Measurements from ENCODE around the gene PKP2. TPM values are rescaled to one million over a fixed set of nuclear protein-coding genes. Genes with fewer than 3 reads are reported as not detected.

The PKP2 gene
- total RNA-seq, 1 experiment from 2014 or later: 5.3 TPM

DNA sequence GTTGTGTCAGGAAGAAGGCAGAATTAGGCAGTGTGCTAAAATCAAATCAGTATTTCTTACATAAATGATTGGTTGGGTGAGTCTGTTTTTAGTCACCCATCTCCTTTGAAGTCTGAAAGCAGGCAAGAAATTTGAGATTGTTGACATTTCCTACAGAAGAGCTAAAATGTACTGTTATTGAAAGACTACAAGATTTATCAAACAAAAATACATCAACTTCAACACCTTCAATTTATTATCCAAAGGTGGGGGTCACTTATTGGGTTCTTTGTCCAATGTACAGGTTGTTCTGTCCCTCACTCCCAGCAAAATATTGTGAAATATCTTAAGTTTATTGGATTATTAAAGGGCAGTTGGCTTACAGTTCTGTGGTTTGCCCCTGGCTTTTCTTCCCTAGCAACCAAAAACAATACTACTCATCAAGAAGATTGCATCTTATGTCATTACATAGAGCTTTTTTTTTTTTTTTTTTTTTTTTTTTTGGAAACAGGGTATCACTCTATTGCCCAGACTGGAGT lies 20.6 kb upstream of the PKP2 start:
- ChIA-PET POLR2A (ENCODE audit: low non-redundant PET) (no interaction called here), CTCF (no interaction called here)
- H3K9me3 ChIP-seq (ENCODE audit: low read depth, low read length, poor library complexity, severe bottlenecking): no peaks in the 10 kb centered on the region
- no TSS peak for BruUV-seq (replicated peaks)
- no peak overlapping the region for H3K4me3 ChIP-seq (ENCODE audit: low read depth, low read length, poor library complexity, severe bottlenecking)
- H3K27ac ChIP-seq (ENCODE audit: low read depth, low read length, poor library complexity, severe bottlenecking): no peak overlapping the region
- intact Hi-C loops (cut with micrococcal nuclease; ENCODE audit: unreplicated experiment): no loop called here
- no peak for DNase-seq (ENCODE audit: low spot score)
- TF ChIP-seq, protein P1, sequence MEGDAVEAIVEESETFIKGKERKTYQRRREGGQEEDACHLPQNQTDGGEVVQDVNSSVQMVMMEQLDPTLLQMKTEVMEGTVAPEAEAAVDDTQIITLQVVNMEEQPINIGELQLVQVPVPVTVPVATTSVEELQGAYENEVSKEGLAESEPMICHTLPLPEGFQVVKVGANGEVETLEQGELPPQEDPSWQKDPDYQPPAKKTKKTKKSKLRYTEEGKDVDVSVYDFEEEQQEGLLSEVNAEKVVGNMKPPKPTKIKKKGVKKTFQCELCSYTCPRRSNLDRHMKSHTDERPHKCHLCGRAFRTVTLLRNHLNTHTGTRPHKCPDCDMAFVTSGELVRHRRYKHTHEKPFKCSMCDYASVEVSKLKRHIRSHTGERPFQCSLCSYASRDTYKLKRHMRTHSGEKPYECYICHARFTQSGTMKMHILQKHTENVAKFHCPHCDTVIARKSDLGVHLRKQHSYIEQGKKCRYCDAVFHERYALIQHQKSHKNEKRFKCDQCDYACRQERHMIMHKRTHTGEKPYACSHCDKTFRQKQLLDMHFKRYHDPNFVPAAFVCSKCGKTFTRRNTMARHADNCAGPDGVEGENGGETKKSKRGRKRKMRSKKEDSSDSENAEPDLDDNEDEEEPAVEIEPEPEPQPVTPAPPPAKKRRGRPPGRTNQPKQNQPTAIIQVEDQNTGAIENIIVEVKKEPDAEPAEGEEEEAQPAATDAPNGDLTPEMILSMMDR (conservative IDR thresholded peaks at IDR 0.05; ENCODE audit: low read depth, low read length): no peak
- TF ChIP-seq EZH2 (IDR thresholded peaks at IDR 0.05; ENCODE audit: borderline replicate concordance, low read depth, low read length, poor library complexity, severe bottlenecking): no peak
- H3K36me3 ChIP-seq (ENCODE audit: insufficient read depth, low read length, poor library complexity, severe bottlenecking): no peaks in the 10 kb centered on the region
- no peaks in the 10 kb centered on the region for H3K4me1 ChIP-seq (ENCODE audit: insufficient read depth, low read length, poor library complexity, severe bottlenecking)
- no peaks in the 10 kb centered on the region for H3K27me3 ChIP-seq (replicated peaks; ENCODE audit: insufficient read depth, low read depth, low read length, poor library complexity)

DNA sequence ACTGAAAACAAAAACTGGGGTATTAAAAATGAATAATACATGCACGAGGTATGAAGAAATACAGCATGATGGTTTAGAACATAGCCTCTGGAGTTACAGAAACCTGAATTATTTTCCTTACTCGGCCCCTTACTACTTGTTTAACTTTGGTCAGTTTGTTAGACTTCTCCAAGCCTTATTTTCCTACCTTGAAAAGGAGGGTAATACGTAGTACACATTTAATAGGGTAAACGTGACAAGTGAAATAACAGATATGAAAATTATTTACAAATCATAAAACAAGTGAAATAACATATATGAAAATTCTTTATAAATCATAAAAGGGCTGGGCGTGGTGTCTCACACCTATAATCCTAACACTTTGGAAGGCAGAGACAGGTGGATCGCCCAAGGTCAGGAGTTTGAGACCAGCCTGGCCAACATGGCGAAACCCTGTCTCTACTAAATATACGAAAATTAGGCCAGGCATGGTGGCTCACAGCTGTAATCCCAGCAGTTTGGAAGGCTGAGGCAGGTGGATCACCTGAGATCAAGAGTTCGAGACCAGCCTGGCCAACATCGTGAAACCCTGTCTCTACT lies 11.4 kb upstream of the PKP2 start:
- ChIA-PET CTCF (no interaction called here), POLR2A (ENCODE audit: low non-redundant PET) (no interaction called here)
- no TSS peak for BruUV-seq (replicated peaks)
- Histone ChIP-seq H3K9me3 (ENCODE audit: low read depth, low read length, poor library complexity, severe bottlenecking) (no peaks in the 10 kb centered on the region), H3K4me1 (ENCODE audit: insufficient read depth, low read length, poor library complexity, severe bottlenecking) (no peaks in the 10 kb centered on the region), H3K36me3 (ENCODE audit: insufficient read depth, low read length, poor library complexity, severe bottlenecking) (no peaks in the 10 kb centered on the region), H3K27ac (ENCODE audit: low read depth, low read length, poor library complexity, severe bottlenecking) (no peak overlapping the region), H3K4me3 (ENCODE audit: low read depth, low read length, poor library complexity, severe bottlenecking) (no peak overlapping the region), H3K27me3 (replicated peaks; ENCODE audit: insufficient read depth, low read depth, low read length, poor library complexity) (no peaks in the 10 kb centered on the region)
- intact Hi-C loops (cut with micrococcal nuclease; ENCODE audit: unreplicated experiment): no loop called here
- TF ChIP-seq, protein P1 (conservative IDR thresholded peaks at IDR 0.05; ENCODE audit: low read depth, low read length): no peak
- no peak for DNase-seq (ENCODE audit: low spot score)

DNA sequence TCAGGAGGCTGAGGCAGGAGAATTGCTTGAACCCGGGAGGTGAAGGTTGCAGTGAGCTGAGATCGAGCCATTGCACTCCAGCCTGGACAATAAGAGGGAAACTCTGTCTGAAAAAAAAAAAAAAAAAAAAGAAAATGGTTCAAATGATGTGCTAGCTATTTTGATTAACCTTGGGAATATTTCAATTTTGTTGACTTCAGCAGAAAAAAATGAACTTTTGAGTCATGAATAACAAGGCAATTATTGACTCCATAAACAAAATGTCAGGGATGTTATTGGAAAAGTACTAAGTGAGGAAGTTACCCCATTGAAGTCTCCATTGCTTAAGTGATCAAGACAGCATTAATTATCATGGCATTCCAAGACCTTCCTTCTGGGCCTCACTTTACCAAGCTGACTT lies 10.6 kb upstream of the PKP2 start:
- no TSS peak for BruUV-seq (replicated peaks)
- Histone ChIP-seq H3K4me1 (ENCODE audit: insufficient read depth, low read length, poor library complexity, severe bottlenecking) (no peaks in the 10 kb centered on the region), H3K27ac (ENCODE audit: low read depth, low read length, poor library complexity, severe bottlenecking) (no peak overlapping the region), H3K9me3 (ENCODE audit: low read depth, low read length, poor library complexity, severe bottlenecking) (no peaks in the 10 kb centered on the region), H3K27me3 (replicated peaks; ENCODE audit: insufficient read depth, low read depth, low read length, poor library complexity) (no peaks in the 10 kb centered on the region), H3K36me3 (ENCODE audit: insufficient read depth, low read length, poor library complexity, severe bottlenecking) (no peaks in the 10 kb centered on the region), H3K4me3 (ENCODE audit: low read depth, low read length, poor library complexity, severe bottlenecking) (no peak overlapping the region)
- ChIA-PET CTCF (no interaction called here), POLR2A (ENCODE audit: low non-redundant PET) (no interaction called here)
- no peak for TF ChIP-seq EZH2 (IDR thresholded peaks at IDR 0.05; ENCODE audit: borderline replicate concordance, low read depth, low read length, poor library complexity, severe bottlenecking)
- TF ChIP-seq, protein P1 (conservative IDR thresholded peaks at IDR 0.05; ENCODE audit: low read depth, low read length): no peak
- no peak for DNase-seq (ENCODE audit: low spot score)
- intact Hi-C loops (cut with micrococcal nuclease; ENCODE audit: unreplicated experiment): no loop called here
